GM04503 (cell line): ENCODE measurements around the gene BACH2.
A peak's percentile ranks its signal among the peaks of the same experiment; 100 is the strongest.

Experiments used
- DNase-seq: peaks from one replicate; pipeline ENCODE4 v3.0.0-alpha.2; 2012; ENCODE audit warnings: low read depth

The BACH2 gene

GRCh38 chr6:89966913-89967312 is 329.7 kb downstream of the BACH2 start:
- no peak for DNase-seq

DNA sequence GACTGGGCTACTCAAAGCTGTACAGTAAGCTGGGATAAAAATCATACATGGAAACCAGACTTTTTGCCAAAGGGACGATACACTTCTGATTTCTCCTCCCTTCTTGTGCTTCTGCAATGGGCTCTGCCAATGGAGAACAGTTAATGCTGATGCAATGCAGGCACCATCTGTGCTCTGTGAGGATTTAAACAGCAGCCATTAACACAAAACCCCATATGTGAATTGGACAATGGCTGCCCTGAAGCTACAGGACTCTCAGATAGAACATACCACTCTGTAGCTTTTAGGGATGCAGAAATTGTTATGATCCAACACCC is 330.5 kb downstream of the BACH2 start:
- DNase-seq, result no peak

- no peak for DNase-seq
These were observed 331.0 kb downstream of the BACH2 start for GRCh38 chr6:89965441-89966227.

DNA sequence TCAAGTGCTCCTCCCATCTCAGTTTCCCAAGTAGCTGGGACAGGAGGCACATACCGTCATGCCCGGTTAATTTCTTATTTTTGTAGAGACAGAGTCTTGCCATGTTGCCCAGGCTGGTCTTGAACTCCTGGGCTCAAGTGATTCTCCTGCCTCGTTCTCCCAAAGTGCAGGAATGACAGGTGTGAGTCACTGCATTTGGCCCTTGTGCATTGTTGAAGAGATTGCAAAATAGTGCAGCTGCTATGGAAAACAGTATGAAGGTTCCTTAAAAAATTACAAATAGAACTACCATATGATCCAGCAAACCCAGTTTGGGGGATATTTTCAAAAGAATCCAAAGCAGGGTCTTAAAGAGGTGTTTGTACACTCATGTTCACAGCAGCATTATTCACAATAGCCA is 333.3 kb downstream of the BACH2 start:
- no peak for DNase-seq

DNA sequence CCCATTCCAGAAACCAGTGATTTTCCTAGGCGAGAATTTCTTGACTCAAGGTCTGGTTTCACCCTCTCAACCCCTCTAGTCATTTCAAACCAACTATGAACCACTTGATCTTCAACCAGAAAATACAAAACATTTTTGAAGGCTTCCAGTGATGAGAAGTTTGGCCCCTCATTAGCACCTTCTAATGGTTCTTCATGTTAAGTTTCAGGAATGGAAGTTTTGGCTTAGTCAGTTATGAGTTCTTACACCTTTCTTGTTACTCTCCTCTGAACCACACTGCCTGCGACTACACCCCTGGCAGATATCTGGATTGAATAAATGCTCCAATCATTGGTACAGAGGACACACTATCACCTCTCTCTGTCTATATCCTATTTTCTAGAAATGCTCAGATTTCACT is 335.2 kb downstream of the BACH2 start:
- DNase-seq, result no peak

DNA sequence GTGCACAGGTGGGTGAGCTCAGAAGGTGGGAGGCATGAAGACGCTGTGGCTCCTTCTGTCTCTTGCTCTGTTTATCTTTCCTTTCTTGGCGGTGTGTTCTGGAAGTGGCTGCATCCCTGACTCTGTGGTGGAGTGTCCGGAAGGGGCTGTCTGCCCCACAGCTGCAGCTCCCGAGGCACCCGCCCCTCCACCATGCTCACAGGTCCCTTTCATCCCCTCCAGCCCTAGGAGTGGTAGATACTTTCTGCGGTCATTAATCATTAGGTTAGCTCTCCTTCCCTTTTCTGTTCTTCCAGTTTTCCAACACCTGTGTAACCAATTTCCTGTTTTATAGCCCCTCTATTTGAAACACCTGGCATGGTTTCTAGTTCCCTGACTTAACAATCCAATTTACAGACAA is 336.8 kb downstream of the BACH2 start:
- no peak for DNase-seq

- no peak for DNase-seq
These were observed 340.5 kb downstream of the BACH2 start for GRCh38 chr6:89956182-89956581.

DNA sequence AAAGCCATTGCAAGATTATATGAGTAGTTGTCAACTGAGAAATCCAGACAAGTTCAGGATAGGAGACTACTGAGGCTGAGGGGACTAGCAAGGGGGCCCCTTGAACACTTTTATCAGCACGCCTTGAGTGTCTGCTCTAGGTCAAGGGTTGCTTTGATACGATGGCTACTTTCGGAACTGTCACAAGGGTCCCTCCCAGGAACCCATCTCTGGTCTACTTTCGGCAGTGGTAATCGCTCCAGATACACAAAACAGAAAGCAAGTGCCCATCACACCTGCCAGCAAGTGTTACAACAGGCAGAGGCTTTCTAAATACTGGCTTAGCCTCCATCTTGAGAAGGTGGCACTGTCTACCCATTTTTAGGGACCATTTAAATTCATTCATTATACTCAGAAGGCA is 341.3 kb downstream of the BACH2 start:
- no peak for DNase-seq

- DNase-seq, result no peak
These were observed 341.9 kb downstream of the BACH2 start for GRCh38 chr6:89954721-89955148.

- DNase-seq, result peak; percentile 25
These were observed 344.0 kb downstream of the BACH2 start for GRCh38 chr6:89952686-89953085.

DNA sequence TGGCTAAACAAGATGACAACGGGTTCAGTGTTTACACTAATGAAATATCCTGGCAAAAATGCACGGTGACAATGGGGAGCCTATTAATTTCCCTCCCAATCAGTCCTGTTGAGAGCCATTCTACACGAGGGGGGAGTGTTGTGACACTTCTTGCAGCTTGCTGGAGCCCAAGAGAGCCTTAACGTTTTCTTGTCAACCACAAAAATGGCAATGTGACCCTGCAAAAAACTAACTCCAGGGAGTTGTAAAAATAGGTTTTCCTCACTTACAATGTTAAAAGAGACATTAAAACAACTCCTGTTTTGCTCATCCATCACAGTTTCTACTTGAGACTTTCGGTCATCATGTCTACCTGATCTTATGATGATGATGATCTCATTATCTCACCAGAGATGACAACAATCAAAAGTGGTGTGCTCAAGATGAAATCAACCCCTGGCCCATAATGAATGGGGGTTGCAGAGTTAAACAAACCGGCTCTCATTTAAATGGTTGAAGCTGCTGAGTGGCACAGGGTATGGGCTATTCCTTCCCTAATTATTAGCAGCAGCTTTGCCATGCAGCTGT is 344.5 kb downstream of the BACH2 start:
- DNase-seq, result no peak

- DNase-seq, result no peak
These were observed 345.0 kb downstream of the BACH2 start for GRCh38 chr6:89951574-89952104.

DNA sequence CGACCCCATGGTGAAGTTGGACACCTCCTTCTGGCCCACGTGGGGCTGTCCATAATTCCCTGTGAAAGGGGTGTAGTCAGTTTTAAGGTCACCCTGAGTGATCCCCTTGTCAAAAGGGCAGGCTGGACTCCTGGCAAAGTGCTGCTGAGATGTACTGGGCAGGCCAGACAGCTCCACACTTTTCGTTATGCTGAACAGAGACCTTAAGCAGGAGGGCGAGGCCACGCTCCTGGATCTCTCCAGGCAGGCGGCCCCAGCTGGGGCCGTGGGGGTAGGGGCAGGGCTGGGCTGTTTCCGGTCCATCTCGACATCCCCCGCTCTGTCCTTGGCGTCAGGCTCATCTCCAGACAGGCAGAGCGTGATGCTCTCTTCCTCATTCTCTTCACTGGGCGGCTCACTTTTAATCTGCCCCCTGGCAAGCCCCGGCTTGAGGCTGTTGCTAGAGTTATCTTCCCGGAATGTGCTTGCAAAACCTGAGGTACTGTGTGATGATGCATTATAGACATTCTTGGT is 345.7 kb downstream of the BACH2 start:
- no peak for DNase-seq

- DNase-seq, result no peak
These were observed 346.2 kb downstream of the BACH2 start for GRCh38 chr6:89950446-89950845.

GRCh38 chr6:89948876-89949275 is 347.8 kb downstream of the BACH2 start:
- DNase-seq, result no peak

GRCh38 chr6:89944826-89945407 is 351.7 kb downstream of the BACH2 start:
- DNase-seq, result no peak

DNA sequence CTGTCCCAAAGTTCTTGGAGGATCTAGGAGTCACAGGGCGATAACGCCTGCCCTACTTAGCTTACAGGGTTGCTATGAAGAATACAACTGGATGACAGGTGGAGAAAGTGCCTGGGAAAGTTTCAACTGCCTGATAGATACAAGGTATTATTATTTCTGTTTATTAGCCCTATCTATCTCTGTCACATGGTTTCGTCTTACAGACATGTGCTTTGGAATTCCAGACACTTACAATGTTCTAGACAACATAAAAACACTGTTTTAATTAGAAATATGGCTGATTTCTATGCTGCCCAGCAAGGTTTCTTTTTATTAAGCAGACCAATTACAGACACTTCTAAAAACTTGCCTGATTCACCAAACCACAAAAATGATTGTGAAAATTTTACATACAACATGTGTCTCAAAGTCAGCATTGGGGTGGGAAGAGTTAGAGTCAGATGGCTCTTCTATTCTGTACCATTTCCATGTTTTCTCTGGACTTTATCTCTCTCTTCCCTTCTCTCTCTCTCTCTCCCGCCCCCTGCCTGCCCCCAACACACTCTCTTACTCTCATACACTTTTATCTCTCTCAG is 352.4 kb downstream of the BACH2 start:
- no peak for DNase-seq

- no peak for DNase-seq
These were observed 354.0 kb downstream of the BACH2 start for GRCh38 chr6:89942601-89943000.

DNA sequence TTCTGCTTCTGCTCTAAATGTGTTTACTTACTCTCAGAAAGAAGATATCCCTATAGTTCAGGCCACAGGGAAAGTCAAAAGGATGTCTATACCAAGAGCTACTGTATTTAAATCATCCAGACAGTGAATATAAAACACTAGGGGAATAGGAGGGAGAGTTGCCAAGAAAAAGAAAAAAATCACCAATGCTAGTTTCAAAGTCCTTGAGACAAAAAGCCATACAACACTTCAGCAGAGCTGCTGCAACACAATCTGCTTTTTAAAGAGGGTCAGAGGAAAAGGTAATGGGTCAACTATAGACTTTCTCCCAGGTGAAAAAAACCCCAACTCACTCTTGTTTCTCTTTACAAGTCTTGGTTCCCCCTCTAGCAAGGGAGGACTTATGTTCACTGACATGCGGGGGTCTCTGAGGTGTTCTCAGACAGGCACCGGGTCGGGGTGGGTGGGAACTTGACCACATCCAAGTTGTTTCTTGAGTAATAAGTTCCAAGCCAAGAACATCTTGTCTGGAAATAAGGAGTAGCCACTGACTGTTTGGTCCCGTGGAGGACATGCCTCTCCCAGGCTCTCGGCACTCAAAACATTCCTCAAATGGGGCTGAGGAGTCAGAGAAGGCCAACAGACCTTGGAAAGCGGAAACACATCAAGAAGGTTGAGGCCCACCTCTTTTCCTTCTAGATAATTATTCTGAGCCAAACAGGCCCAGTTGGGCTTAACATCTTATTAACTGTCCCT is 354.7 kb downstream of the BACH2 start:
- DNase-seq, result no peak

GRCh38 chr6:89941031-89941762 is 355.4 kb downstream of the BACH2 start:
- no peak for DNase-seq

GRCh38 chr6:89940225-89941027 is 356.2 kb downstream of the BACH2 start:
- DNase-seq, result peak; percentile 21
